Hematopoietic multipotent progenitor cell treated with erythropoietin and hydrocortisone succinate and interleukin-3 and kit ligand, for 8 days (in vitro differentiated cells): Measurements from ENCODE around the gene CDH22.

Experiments used
- DNase-seq: peaks from one replicate; pipeline ENCODE4 v3.0.0-alpha.2; 2015

The CDH22 gene

DNA sequence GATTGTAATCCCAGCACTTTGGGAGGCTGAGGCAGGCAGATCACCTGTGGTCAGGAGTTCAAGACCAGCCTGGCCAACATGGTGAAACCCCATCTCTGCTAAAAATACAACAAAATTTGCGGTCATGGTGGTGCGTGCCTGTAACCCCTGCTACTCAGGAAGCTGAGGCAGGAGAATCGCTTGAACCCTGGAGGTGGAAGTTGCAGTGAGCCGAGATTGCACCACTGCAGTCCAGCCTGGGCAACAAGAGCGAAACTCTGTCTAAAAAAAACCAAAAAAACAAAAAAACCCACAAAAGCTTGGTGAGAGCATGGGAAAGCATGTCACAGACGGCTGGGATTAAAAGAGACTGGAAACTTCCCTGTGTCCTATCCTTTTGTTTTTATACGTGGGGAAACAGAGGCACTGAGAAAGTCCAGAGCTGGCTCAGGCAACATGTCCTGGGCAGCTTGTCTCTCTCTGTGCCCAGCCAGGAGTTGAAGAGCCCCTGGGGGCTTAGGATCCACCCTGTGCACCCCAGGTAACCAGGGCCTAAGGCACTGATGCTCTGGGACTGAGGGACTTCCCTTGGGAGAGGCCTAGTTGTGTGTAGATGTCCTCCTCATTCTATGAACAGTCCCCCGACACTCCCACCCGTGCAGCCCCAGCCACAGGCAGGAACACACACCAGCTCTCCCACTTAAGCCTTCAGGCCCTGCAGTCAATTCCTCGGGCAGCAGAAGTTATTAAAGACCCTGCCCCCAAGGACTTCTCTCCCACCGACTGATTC lies 174.2 kb downstream of the CDH22 start:
- DNase-seq = no peak

DNA sequence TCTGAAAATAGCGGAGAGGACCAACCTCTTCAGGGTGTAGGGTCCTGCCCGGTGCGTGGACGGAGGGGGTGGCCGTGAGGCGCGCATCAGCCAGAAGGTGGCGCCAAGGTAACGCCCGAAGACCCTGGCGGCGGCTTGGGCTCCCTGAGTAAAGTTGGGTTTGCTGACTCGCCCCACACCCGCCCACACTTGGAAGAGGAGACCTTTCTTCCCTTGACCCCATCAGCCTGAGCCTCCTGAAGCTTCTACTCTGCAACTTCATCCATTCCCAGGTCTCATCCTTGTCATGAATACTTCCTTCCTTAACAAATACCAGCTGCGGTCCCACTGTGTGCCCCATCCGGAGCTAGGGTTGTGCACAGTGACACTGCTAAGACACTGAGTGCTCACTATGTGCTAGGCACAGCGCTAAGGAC lies 175.6 kb downstream of the CDH22 start:
- peak; percentile 54 for DNase-seq

GRCh38 chr20:46131396-46131795 lies 176.9 kb downstream of the CDH22 start:
- DNase-seq = no peak

DNA sequence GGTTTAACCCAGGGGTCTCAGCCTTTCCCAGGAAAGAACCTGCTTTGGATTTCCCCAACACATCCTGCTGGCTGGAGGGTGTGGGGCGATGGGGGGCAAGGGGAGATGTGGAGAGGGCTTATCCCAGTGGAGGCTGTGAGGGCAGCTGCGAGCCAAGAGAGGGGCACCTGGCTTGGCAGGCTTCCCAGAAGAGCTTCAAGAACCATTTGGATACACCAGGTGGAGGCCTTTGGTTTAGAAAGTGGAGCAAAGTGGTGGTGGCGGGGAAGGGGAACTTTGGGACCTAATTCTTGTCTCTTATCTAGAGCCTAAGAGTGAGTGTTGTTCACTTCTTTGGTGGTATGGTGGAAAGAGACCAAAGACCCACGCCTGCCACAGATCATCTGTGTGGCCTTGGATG lies 177.8 kb downstream of the CDH22 start:
- no peak for DNase-seq

DNA sequence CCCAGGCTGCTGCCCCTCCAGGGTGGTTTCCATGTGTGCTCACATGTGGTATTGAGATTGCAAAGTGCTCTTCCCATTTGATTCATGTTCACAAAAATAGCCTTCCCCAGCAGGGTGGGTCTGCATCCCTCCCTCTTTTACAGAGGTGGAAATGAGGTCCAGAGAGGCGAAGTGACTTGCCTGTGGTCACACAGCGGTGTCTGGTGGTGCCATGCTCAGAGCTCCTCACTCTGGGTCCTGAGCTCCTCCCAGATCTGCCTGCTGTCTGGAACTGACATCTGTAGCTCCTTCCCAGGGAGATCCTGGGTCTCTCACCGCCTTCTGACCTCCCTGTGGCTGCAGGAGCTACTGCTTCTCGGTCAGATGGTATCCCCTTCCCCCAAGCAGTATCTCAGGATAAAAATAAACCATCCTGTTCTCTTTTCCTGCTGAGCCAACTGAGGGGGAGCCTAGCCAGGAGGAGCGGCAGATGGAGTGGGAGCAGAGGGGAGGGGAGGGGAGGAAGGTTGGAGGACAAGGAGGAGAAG lies 178.3 kb downstream of the CDH22 start:
- no peak for DNase-seq

GRCh38 chr20:46128310-46129151 lies 179.8 kb downstream of the CDH22 start:
- DNase-seq = peak; percentile 8

DNA sequence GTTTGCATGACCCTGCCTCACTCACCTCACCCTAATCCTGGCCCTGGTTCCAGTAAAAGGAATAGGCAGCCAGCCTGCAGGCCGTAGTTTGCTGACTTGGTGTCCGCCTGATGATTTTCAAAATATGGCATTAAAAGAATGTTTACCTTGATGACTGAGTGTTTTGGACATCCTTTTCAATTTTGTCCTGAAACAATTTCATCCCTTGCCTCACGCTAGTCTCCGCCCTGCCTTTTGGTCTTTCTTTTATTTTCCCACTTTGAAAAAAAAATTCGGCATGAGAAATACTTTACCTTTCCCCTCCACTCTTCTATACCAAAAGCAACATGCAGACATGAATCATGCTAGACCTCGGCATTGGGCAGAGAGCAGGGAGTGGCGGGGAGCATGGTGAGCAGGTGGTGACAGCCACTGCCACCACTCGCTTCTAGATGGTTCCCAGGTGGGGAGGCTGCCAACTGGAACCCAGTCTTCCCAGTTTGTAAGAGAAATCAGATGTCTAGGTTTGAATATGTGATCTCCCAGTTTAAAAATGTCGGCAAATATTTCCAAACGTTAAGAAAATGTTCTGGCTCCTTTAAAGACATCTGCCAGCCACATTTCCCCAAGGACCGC lies 180.8 kb downstream of the CDH22 start:
- no peak for DNase-seq

GRCh38 chr20:46126440-46127056 lies 181.8 kb downstream of the CDH22 start:
- DNase-seq = no peak
